Activated naive CD8-positive, alpha-beta T cell (primary cell): Measurements from ENCODE around the gene KRTAP9-7.

ENCODE experiments used
- H3K27ac Mint-ChIP-seq: one replicate; pipeline ENCODE4 v1.8.0; 2021; ENCODE audit warnings: mixed read lengths
- H3K27me3 Mint-ChIP-seq: one replicate; pipeline ENCODE4 v1.8.0; 2021; ENCODE audit warnings: mixed read lengths
- H3K36me3 Mint-ChIP-seq: one replicate; pipeline ENCODE4 v1.8.0; 2021; ENCODE audit warnings: mixed read lengths
- H3K4me1 Mint-ChIP-seq: one replicate; pipeline ENCODE4 v1.8.0; 2021; ENCODE audit warnings: low read depth, mixed read lengths
- H3K4me3 Mint-ChIP-seq: one replicate; pipeline ENCODE4 v1.8.0; 2021; ENCODE audit warnings: mild to moderate bottlenecking, mixed read lengths
- H3K9me3 Mint-ChIP-seq: one replicate; pipeline ENCODE4 v1.8.0; 2021; ENCODE audit warnings: low read depth, mixed read lengths

The KRTAP9-7 gene

GRCh38 chr17:41322903-41323895 lies 47.7 kb downstream of the KRTAP9-7 start:
- peaks cover 12% of the 10 kb centered on the region for H3K9me3 Mint-ChIP-seq
- no peak overlapping the region for H3K4me3 Mint-ChIP-seq
- H3K27ac Mint-ChIP-seq = no peak overlapping the region
- H3K27me3 Mint-ChIP-seq = no peaks in the 10 kb centered on the region
- H3K4me1 Mint-ChIP-seq = peaks cover 56% of the 10 kb centered on the region
- peaks cover 10% of the 10 kb centered on the region for H3K36me3 Mint-ChIP-seq

- Mint-ChIP-seq H3K9me3 (peaks cover 8% of the 10 kb centered on the region), H3K4me3 (no peak overlapping the region), H3K27ac (no peak overlapping the region), H3K4me1 (peaks cover 64% of the 10 kb centered on the region), H3K27me3 (no peaks in the 10 kb centered on the region), H3K36me3 (peaks cover 10% of the 10 kb centered on the region)
Observed at GRCh38 chr17:41324180-41325075, 48.9 kb downstream of the KRTAP9-7 start.

- Mint-ChIP-seq H3K9me3 (peaks cover under 1% of the 10 kb centered on the region), H3K36me3 (peaks cover 5% of the 10 kb centered on the region), H3K4me3 (no peak overlapping the region), H3K27ac (no peak overlapping the region), H3K4me1 (peaks cover 63% of the 10 kb centered on the region), H3K27me3 (no peaks in the 10 kb centered on the region)
Observed at GRCh38 chr17:41325126-41325525, 49.6 kb downstream of the KRTAP9-7 start.

- Mint-ChIP-seq H3K36me3 (peaks cover under 1% of the 10 kb centered on the region), H3K9me3 (no peaks in the 10 kb centered on the region), H3K4me1 (peaks cover 63% of the 10 kb centered on the region), H3K27me3 (no peaks in the 10 kb centered on the region), H3K4me3 (no peak overlapping the region), H3K27ac (no peak overlapping the region)
Observed at GRCh38 chr17:41325611-41326010, 50.1 kb downstream of the KRTAP9-7 start.
